Measurements from ENCODE around the gene HEXA.
A peak's percentile ranks its signal among the peaks of the same experiment; 100 is the strongest.
"Not testable (repeated sequence)": the region's sequence is repeated elsewhere in the genome, so short reads cannot be mapped to it uniquely, and the experiment has no call there.

The HEXA gene

GRCh38 chr15:72375846-72376581 is at the start of gene HEXA:
HEXA (minus strand) TSS chr15:72376014; CDS start chr15:72375972, 42 bp downstream.
- DNase-seq, result peak; percentile 98

- no peak for DNase-seq
Observed at GRCh38 chr15:72423256-72423655, 47.4 kb upstream of the HEXA start.

GRCh38 chr15:72421484-72421883 is 45.7 kb upstream of the HEXA start:
- no peak for DNase-seq

GRCh38 chr15:72420576-72420975 is 44.8 kb upstream of the HEXA start:
- DNase-seq, result no peak

- not testable (repeated sequence) for DNase-seq
Observed at GRCh38 chr15:72419768-72420167, 44.0 kb upstream of the HEXA start.

- DNase-seq, result no peak
Observed at GRCh38 chr15:72415304-72415703, 39.5 kb upstream of the HEXA start.

- not testable (repeated sequence) for DNase-seq
Observed at GRCh38 chr15:72413337-72413736, 37.5 kb upstream of the HEXA start.

GRCh38 chr15:72411544-72411943 is 35.7 kb upstream of the HEXA start:
- no peak for DNase-seq

- no peak for DNase-seq
Observed at GRCh38 chr15:72411111-72411510, 35.3 kb upstream of the HEXA start.

- DNase-seq, result no peak
Observed at GRCh38 chr15:72406936-72407335, 31.1 kb upstream of the HEXA start.

GRCh38 chr15:72404841-72405240 is 29.0 kb upstream of the HEXA start:
- no peak for DNase-seq

- no peak for DNase-seq
Observed at GRCh38 chr15:72404356-72404755, 28.5 kb upstream of the HEXA start.

- DNase-seq, result no peak
Observed at GRCh38 chr15:72402726-72403125, 26.9 kb upstream of the HEXA start.

- DNase-seq, result no peak
Observed at GRCh38 chr15:72398648-72399047, 22.8 kb upstream of the HEXA start.

- no peak for DNase-seq
Observed at GRCh38 chr15:72397796-72398588, 22.2 kb upstream of the HEXA start, which contains the start of gene TMEM202. TMEM202 (plus strand) TSS chr15:72398305; CDS start chr15:72398327, 22 bp downstream.

GRCh38 chr15:72396331-72396730 is 20.5 kb upstream of the HEXA start:
- DNase-seq, result not testable (repeated sequence)

GRCh38 chr15:72389231-72389630 is 13.4 kb upstream of the HEXA start:
- no peak for DNase-seq

GRCh38 chr15:72387741-72388140 is 11.9 kb upstream of the HEXA start:
- no peak for DNase-seq

- DNase-seq, result no peak
Observed at GRCh38 chr15:72382146-72382545, 6.3 kb upstream of the HEXA start.

- DNase-seq, result no peak
Observed at GRCh38 chr15:72380743-72381142, 4.9 kb upstream of the HEXA start.

GRCh38 chr15:72379856-72380430 is 4.1 kb upstream of the HEXA start:
- no peak for DNase-seq

- DNase-seq, result not testable (repeated sequence)
Observed at GRCh38 chr15:72379106-72379505, 3.3 kb upstream of the HEXA start.

GRCh38 chr15:72377331-72377730 is 1.5 kb upstream of the HEXA start:
- DNase-seq, result no peak

GRCh38 chr15:72375501-72375845 is 341 bp downstream of the HEXA start:
- no peak for DNase-seq
